Neural progenitor cell (in vitro differentiated cells): ENCODE data around the gene ITGA6. TPM values are rescaled to one million over a fixed set of nuclear protein-coding genes. Genes with fewer than 3 reads are reported as not detected.
A peak's percentile ranks its signal among the peaks of the same experiment; 100 is the strongest.

Experiments used
- DNase-seq: peaks from one replicate; pipeline ENCODE4 v3.0.0-alpha.2; 2016; ENCODE audit warnings: low spot score
- H2AFZ ChIP-seq: fragments of 200-600 bp; sonication (generic); replicated peaks from 2 replicates; pipeline ENCODE4 v1.6.1; 2016; ENCODE audit warnings: antibody characterized with exemption
- H3F3A ChIP-seq: fragments of 200-600 bp; sonication (generic); 2 replicates; pipeline ENCODE4 v1.6.1; 2016; ENCODE audit warnings: antibody characterized with exemption, low read depth
- H3K27ac ChIP-seq: fragments of 200-600 bp; sonication (generic); 2 replicates; pipeline ENCODE4 v1.5.1; 2016; ENCODE audit warnings: mild to moderate bottlenecking
- H3K27me3 ChIP-seq: fragments of 200-600 bp; sonication (generic); 2 replicates; pipeline ENCODE4 v1.6.1; 2016; ENCODE audit warnings: mild to moderate bottlenecking, moderate library complexity
- H3K36me3 ChIP-seq: fragments of 200-600 bp; sonication (generic); 2 replicates; pipeline ENCODE4 v1.5.1; 2016
- H3K4me1 ChIP-seq: fragments of 200-600 bp; sonication (generic); 2 replicates; pipeline ENCODE4 v1.6.1; 2016; ENCODE audit warnings: mixed run types
- H3K4me2 ChIP-seq: fragments of 200-600 bp; sonication (generic); 2 replicates; pipeline ENCODE4 v1.6.1; 2016
- H3K4me3 ChIP-seq: fragments of 200-600 bp; sonication (generic); 2 replicates; pipeline ENCODE4 v1.5.1; 2016
- H3K79me2 ChIP-seq: fragments of 200-600 bp; sonication (generic); 2 replicates; pipeline ENCODE4 v1.6.1; 2016; ENCODE audit warnings: low read depth
- H3K9ac ChIP-seq: fragments of 200-600 bp; sonication (generic); 2 replicates; pipeline ENCODE4 v1.6.1; 2016
- H3K9me3 ChIP-seq: fragments of 200-600 bp; sonication (generic); 2 replicates; pipeline ENCODE4 v1.5.1; 2016; ENCODE audit warnings: low read depth
- H4K20me1 ChIP-seq: fragments of 200-600 bp; sonication (generic); 2 replicates; pipeline ENCODE4 v1.6.1; 2016; ENCODE audit warnings: low read depth
- H3K27ac Mint-ChIP-seq: 3 replicates; pipeline ENCODE4 v1.8.0; 2021; ENCODE audit warnings: mixed read lengths
- H3K27me3 Mint-ChIP-seq: 2 replicates; pipeline ENCODE4 v1.8.0; 2022; ENCODE audit warnings: low read depth, mild to moderate bottlenecking, inconsistent platforms, moderate library complexity, mixed read lengths; ENCODE audit not compliant: insufficient read depth
- H3K36me3 Mint-ChIP-seq: 3 replicates; pipeline ENCODE4 v1.8.0; 2021; ENCODE audit warnings: mixed read lengths
- H3K4me1 Mint-ChIP-seq: 3 replicates; pipeline ENCODE4 v1.8.0; 2021; ENCODE audit warnings: mixed read lengths
- H3K4me3 Mint-ChIP-seq: 3 replicates; pipeline ENCODE4 v1.8.0; 2021; ENCODE audit warnings: mild to moderate bottlenecking, moderate library complexity, mixed read lengths
- H3K9me3 Mint-ChIP-seq: 3 replicates; pipeline ENCODE4 v1.8.0; 2020; ENCODE audit warnings: mixed read lengths
- CTCF ChIP-seq: fragments of 200-600 bp; sonication (generic); IDR thresholded peaks from 2 replicates; pipeline ENCODE4 v1.5.1; 2017; ENCODE audit warnings: antibody characterized with exemption, mild to moderate bottlenecking
- EZH2 ChIP-seq: fragments of 200-600 bp; sonication (generic); IDR thresholded peaks from 2 replicates; pipeline ENCODE4 v1.6.1; 2017; ENCODE audit warnings: antibody characterized with exemption, mild to moderate bottlenecking, moderate library complexity
- EZH2phosphoT487 ChIP-seq: fragments of 200-600 bp; sonication (generic); IDR thresholded peaks from 2 replicates; pipeline ENCODE4 v1.6.1; 2017; ENCODE audit warnings: antibody characterized with exemption
- total RNA-seq: library from RNA; depleted of rRNA; stranded (reverse); fragments of >200 nt; gene quantifications from 2 replicates; pipeline ENCODE4 v1.2.3, GENCODE V29; 2015; ENCODE audit warnings: low replicate concordance

ITGA6 gene
- total RNA-seq, 1 donor from 2014 or later: 161 TPM

DNA sequence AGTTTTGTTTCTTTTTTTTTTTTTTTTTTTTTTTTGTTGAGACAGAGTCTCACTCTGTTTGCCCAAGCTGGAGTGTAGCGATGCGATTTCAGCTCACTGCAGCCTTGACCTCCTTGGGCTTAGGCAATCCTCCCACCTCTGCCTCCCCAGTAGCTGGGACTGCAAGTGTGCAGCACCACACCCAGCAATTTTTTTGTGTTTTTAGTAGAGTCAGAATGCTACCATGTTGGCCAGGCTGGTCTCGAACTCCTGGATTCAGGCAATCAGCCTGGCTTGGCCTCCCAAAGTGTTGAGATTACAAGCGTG lies 8.2 kb downstream of the ITGA6 start:
- no peak overlapping the region for H3K27ac Mint-ChIP-seq
- Histone ChIP-seq H3K4me1 (peaks cover 78% of the 10 kb centered on the region), H3K4me3 (no peak overlapping the region), H3F3A (peaks cover 17% of the 10 kb centered on the region), H4K20me1 (peaks cover 73% of the 10 kb centered on the region), H3K36me3 (no peaks in the 10 kb centered on the region), H3K79me2 (peaks cover 100% of the 10 kb centered on the region), H2AFZ (no peak overlapping the region), H3K27me3 (no peaks in the 10 kb centered on the region), H3K27ac (no peak overlapping the region), H3K4me2 (peak overlapping the region; percentile 52), H3K9ac (no peak overlapping the region), H3K9me3 (no peaks in the 10 kb centered on the region)
- peaks cover 2% of the 10 kb centered on the region for H3K9me3 Mint-ChIP-seq
- peaks cover 45% of the 10 kb centered on the region for H3K36me3 Mint-ChIP-seq
- no peak for DNase-seq
- H3K4me1 Mint-ChIP-seq: peaks cover 20% of the 10 kb centered on the region
- TF ChIP-seq CTCF (no peak), EZH2phosphoT487 (no peak), EZH2 (no peak)
- H3K27me3 Mint-ChIP-seq: no peaks in the 10 kb centered on the region
- H3K4me3 Mint-ChIP-seq: no peak overlapping the region

DNA sequence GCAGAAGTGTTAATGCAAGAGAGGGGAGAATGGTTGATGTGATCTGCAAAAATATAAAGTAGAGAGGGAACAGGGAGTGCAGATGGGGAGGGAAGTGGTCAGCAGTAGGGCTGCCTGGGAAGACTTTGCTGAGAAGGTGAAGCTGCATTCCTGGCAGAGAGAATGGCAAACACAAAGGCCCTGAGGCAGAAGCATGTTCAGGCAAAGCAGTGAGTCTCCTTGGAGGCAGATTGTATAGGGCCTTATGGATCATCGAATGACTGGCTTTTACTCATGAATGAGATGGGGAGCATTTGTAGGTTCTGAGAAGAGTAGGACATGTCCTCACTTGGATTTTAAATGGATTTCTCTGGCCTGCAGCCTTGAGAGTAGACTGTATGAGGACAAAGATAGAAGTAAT lies 9.5 kb downstream of the ITGA6 start:
- Histone ChIP-seq H3K36me3 (no peaks in the 10 kb centered on the region), H3K4me2 (no peak overlapping the region), H2AFZ (no peak overlapping the region), H3K79me2 (peaks cover 100% of the 10 kb centered on the region), H3K27me3 (no peaks in the 10 kb centered on the region), H3F3A (peaks cover 28% of the 10 kb centered on the region), H4K20me1 (peaks cover 73% of the 10 kb centered on the region), H3K4me1 (peaks cover 78% of the 10 kb centered on the region), H3K27ac (no peak overlapping the region), H3K4me3 (no peak overlapping the region), H3K9me3 (no peaks in the 10 kb centered on the region), H3K9ac (no peak overlapping the region)
- Mint-ChIP-seq H3K36me3 (peaks cover 35% of the 10 kb centered on the region), H3K9me3 (peaks cover 2% of the 10 kb centered on the region), H3K4me3 (no peak overlapping the region), H3K27me3 (no peaks in the 10 kb centered on the region), H3K4me1 (peaks cover 20% of the 10 kb centered on the region), H3K27ac (no peak overlapping the region)
- no peak for DNase-seq
- no peak for TF ChIP-seq EZH2phosphoT487

GRCh38 chr2:172437419-172438341 lies 10.3 kb downstream of the ITGA6 start:
- H3K9me3 Mint-ChIP-seq: peaks cover 2% of the 10 kb centered on the region
- no peak overlapping the region for H3K4me3 ChIP-seq
- H3K27me3 ChIP-seq: no peaks in the 10 kb centered on the region
- no peak overlapping the region for H2AFZ ChIP-seq
- no peak overlapping the region for H3K4me3 Mint-ChIP-seq
- no peaks in the 10 kb centered on the region for H3K36me3 ChIP-seq
- peaks cover 27% of the 10 kb centered on the region for H3K36me3 Mint-ChIP-seq
- no peak overlapping the region for H3K4me2 ChIP-seq
- no peaks in the 10 kb centered on the region for H3K27me3 Mint-ChIP-seq
- H3K27ac ChIP-seq: no peak overlapping the region
- H3K9me3 ChIP-seq: no peaks in the 10 kb centered on the region
- H3K4me1 ChIP-seq: peaks cover 78% of the 10 kb centered on the region
- no peak overlapping the region for H3K9ac ChIP-seq
- peaks cover 100% of the 10 kb centered on the region for H3K79me2 ChIP-seq
- TF ChIP-seq CTCF: no peak
- TF ChIP-seq EZH2phosphoT487: no peak
- TF ChIP-seq EZH2: no peak
- H3F3A ChIP-seq: peaks cover 35% of the 10 kb centered on the region
- H3K4me1 Mint-ChIP-seq: peaks cover 28% of the 10 kb centered on the region
- H4K20me1 ChIP-seq: peaks cover 74% of the 10 kb centered on the region
- no peak for DNase-seq
- no peak overlapping the region for H3K27ac Mint-ChIP-seq
